GM10248 (cell line): ENCODE measurements around the gene OR10P1.
A peak's percentile ranks its signal among the peaks of the same experiment; 100 is the strongest.

ENCODE experiments used
- CTCF ChIA-PET: fragments of 300-600 bp; sonication (Branson Sonifier 250); formaldehyde crosslinking; extraction: SDS; loops from one replicate; lab custom pipeline; 2021; ENCODE audit warnings: antibody characterized with exemption; lab: Yijun Ruan, JAX
- POLR2A ChIA-PET: fragments of 350-650 bp; sonication (Branson Sonifier 250); formaldehyde crosslinking; extraction: SDS; loops from one replicate; lab custom pipeline; 2020; ENCODE audit warnings: antibody characterized with exemption; lab: Yijun Ruan, JAX
- DNase-seq: peaks from one replicate; pipeline ENCODE4 v3.0.0; 2012; ENCODE audit errors: extremely low spot score
- CTCF ChIP-seq: IDR thresholded peaks from 2 replicates; pipeline ENCODE4 v1.5.1; 2012; ENCODE audit warnings: mild to moderate bottlenecking, low read depth; ENCODE audit errors: extremely low read depth, missing control alignments, control extremely low read depth

OR10P1 gene

DNA sequence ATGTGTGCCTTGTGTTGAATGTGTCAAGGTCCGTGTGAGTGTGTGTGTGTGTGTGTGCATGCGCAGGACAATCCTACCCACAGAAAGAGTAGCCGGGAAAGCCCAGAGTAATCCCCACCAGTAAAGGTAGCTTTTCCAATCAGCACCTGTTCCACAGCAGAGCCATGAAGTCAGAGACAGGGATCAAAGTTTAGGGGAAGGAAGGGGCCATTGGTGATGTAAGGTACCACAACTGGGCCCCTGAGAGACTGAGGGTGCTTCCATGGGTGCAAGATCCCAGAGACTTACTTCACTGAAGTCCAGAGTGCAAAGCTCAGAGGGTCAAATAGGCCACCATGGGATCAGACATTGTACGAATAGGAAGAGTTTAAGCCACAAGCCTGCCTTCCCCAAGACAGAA is 20.5 kb downstream of the OR10P1 start:
- no peak for DNase-seq
- CTCF ChIA-PET: interaction anchor here (0.8 to 5.2 kb wide), 28 partner anchors 12 to 586 kb away, joined by 3 to 99 read pairs (median 6); partner anchors contain the start of genes BLOC1S1, CD63 and RDH5
- TF ChIP-seq CTCF: no peak
- POLR2A ChIA-PET: no interaction called here

DNA sequence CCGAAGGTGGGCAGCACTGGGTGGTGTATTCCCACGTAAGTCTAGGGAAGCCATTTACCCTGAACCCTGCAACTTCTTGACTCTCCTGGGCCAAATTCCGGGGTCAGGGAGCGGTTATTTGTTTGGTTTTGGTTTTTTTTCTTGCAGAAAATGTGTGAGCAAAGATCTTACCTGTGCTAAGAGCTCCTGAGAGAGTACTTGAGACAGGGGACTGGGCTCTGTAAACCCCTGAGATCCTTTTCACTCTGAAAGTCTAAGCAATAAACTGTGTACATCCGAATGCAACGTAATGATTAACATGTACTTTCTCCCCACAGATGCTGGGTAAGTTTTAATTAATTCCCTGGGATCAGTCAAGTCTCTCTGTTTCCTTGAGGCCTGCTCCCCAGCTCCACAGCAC is 21.5 kb downstream of the OR10P1 start:
- CTCF ChIA-PET: interaction anchor here (0.6 to 5.2 kb wide), 12 partner anchors 11 to 469 kb away, joined by 3 to 99 read pairs (median 4); partner anchors contain the start of gene BLOC1S1

GRCh38 chr12:55658635-55659391 is 22.1 kb downstream of the OR10P1 start:
- CTCF ChIA-PET: interaction anchor here (0.7 to 5.2 kb wide), 9 partner anchors 13 to 470 kb away, joined by 3 to 99 read pairs (median 3); partner anchors contain the start of gene BLOC1S1
- POLR2A ChIA-PET: no interaction called here
- no peak for TF ChIP-seq CTCF
- no peak for DNase-seq

More for the DNA sequence above, 21.5 kb downstream of the OR10P1 start:
- no peak for DNase-seq
- no peak for TF ChIP-seq CTCF
- POLR2A ChIA-PET: no interaction called here

DNA sequence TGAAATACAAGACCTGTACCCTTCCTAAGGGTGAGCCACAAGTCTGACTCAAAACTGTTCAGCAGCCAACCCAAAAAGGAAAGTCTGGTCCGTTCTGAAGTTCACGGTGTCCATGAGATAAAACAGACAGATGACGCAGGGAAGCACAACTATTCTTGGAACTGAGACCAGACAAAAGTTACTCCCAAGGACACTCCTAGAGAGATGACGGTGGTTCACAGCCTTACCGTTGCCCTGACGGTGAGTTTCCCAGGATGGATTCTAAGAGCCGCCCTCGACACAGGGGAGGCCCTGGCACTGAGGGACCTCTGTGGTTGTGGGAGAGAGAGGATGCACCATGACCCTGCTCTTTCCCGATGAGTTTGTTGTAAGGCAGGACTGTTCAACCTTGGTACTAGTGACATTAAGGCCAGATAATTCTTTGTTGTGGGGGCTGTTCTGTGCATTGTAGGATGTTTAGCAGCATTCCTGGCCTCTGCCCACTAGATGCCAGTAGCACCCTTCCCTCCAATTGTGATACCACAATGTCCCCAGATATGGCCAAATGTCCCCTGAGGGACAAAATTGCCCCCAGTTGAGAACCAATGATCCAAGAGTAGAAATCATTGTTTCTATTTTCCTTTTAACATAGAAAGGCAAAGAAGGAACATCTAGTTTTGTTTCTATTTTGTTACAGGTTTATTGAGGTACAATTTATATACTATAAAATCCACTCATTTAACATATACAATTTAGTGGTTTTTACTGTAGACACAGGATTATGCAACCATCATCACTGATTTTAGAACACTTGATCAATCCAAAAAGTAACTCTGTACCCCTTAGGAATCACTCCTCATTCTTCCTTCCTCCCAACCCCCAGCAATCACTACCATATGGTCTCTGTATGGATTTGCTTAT is 23.0 kb downstream of the OR10P1 start:
- CTCF ChIA-PET: interaction anchor here (0.7 to 5.2 kb wide), 3 partner anchors 14 to 78 kb away, joined by 3 to 99 read pairs (median 4); no protein-coding TSS in a partner anchor
- POLR2A ChIA-PET: no interaction called here
- no peak for DNase-seq
- peak; percentile 54 for TF ChIP-seq CTCF

GRCh38 chr12:55663391-55663790 is 26.7 kb downstream of the OR10P1 start:
- POLR2A ChIA-PET: no interaction called here
- CTCF ChIA-PET: interaction anchor here (1.4 to 1.6 kb wide), 2 partner anchors 10 to 74 kb away, joined by 4 to 6 read pairs; no protein-coding TSS in a partner anchor
- DNase-seq: no peak
- TF ChIP-seq CTCF: no peak

DNA sequence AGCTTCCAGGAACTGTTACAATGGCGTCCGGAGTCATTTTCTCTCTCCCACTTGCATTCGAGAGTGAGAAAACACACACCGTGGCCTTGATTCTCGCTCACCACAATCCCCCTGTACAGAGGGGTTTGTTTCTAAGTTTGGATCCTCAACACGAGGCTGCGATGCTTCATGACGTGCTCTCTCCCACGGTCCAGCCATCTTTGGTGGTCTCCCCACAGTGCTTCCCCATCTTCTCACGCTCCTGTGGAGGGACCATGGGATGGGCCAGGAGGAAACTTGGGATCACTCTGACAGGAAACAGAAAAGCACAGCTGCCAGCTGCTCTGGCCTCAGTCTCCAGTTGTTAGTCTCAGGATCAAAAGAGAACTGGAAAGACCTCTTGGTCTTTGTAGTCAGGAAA is 28.1 kb downstream of the OR10P1 start:
- ChIA-PET POLR2A (no interaction called here), CTCF (interaction anchor here (2.2 kb wide), 1 partner anchor 9 kb away, joined by 9 read pairs; no protein-coding TSS in a partner anchor)
- no peak for DNase-seq
- no peak for TF ChIP-seq CTCF
